ENCODE results near the gene ZMIZ1.

The ZMIZ1 gene

GRCh38 chr10:79243181-79244067 is 174.7 kb downstream of the ZMIZ1 start:
- H3K27me3 ChIP-seq (ENCODE audit: control insufficient read depth in 1 of 2, insufficient read depth in 2 of 2, low read length in 2 of 2) = no peaks in the 10 kb centered on the region
- H3K4me1 ChIP-seq (ENCODE audit: control insufficient read depth in 1 of 2, insufficient read depth in 2 of 2, low read length in 2 of 2) = peaks cover 46 to 58% of the 10 kb centered on the region in 2 donors
- H3K36me3 ChIP-seq (ENCODE audit: control insufficient read depth in 1 of 2, insufficient read depth in 2 of 2, low read length in 2 of 2) = peaks cover 0 to 2% of the 10 kb centered on the region in 2 donors
- peak overlapping the region; percentile 48 to 61 for H3K4me3 ChIP-seq (ENCODE audit: low read depth in 1 of 2, low read length in 2 of 2)
- peak overlapping the region; percentile 27 for H3K27ac ChIP-seq (ENCODE audit: low read depth, low read length)
- peak overlapping the region; percentile 36 to 58 for H3K9ac ChIP-seq (ENCODE audit: low read depth in 1 of 2, low read length in 2 of 2)
- no peaks in the 10 kb centered on the region for H3K9me3 ChIP-seq (ENCODE audit: control insufficient read depth in 1 of 2, low read length in 2 of 2)

- Histone ChIP-seq H3K4me1 (ENCODE audit: control insufficient read depth in 1 of 2, insufficient read depth in 2 of 2, low read length in 2 of 2) (peaks cover 52 to 64% of the 10 kb centered on the region in 2 donors), H3K36me3 (ENCODE audit: control insufficient read depth in 1 of 2, insufficient read depth in 2 of 2, low read length in 2 of 2) (peaks cover 0 to 2% of the 10 kb centered on the region in 2 donors)
Observed at GRCh38 chr10:79244068-79244442, 175.3 kb downstream of the ZMIZ1 start.

GRCh38 chr10:79244841-79245504 is 176.2 kb downstream of the ZMIZ1 start:
- Histone ChIP-seq H3K9ac (ENCODE audit: low read depth in 1 of 2, low read length in 2 of 2) (peak overlapping the region in 1 of 2 donors; percentile 19), H3K4me3 (ENCODE audit: low read depth in 1 of 2, low read length in 2 of 2) (peak overlapping the region; percentile 2 to 28), H3K9me3 (ENCODE audit: control insufficient read depth in 1 of 2, low read length in 2 of 2) (no peaks in the 10 kb centered on the region), H3K27ac (ENCODE audit: low read depth, low read length) (peak overlapping the region; percentile 7), H3K36me3 (ENCODE audit: control insufficient read depth in 1 of 2, insufficient read depth in 2 of 2, low read length in 2 of 2) (peaks cover 0 to 2% of the 10 kb centered on the region in 2 donors), H3K4me1 (ENCODE audit: control insufficient read depth in 1 of 2, insufficient read depth in 2 of 2, low read length in 2 of 2) (peaks cover 61 to 73% of the 10 kb centered on the region in 2 donors), H3K27me3 (ENCODE audit: control insufficient read depth in 1 of 2, insufficient read depth in 2 of 2, low read length in 2 of 2) (no peaks in the 10 kb centered on the region)

More at GRCh38 chr10:79244068-79244442, 175.3 kb downstream of the ZMIZ1 start:
- peak overlapping the region; percentile 48 to 61 for H3K4me3 ChIP-seq (ENCODE audit: low read depth in 1 of 2, low read length in 2 of 2)
- no peaks in the 10 kb centered on the region for H3K27me3 ChIP-seq (ENCODE audit: control insufficient read depth in 1 of 2, insufficient read depth in 2 of 2, low read length in 2 of 2)
- no peaks in the 10 kb centered on the region for H3K9me3 ChIP-seq (ENCODE audit: control insufficient read depth in 1 of 2, low read length in 2 of 2)
- no peak overlapping the region for H3K27ac ChIP-seq (ENCODE audit: low read depth, low read length)
- peak overlapping the region; percentile 36 to 58 for H3K9ac ChIP-seq (ENCODE audit: low read depth in 1 of 2, low read length in 2 of 2)

- Histone ChIP-seq H3K4me1 (ENCODE audit: control insufficient read depth in 1 of 2, insufficient read depth in 2 of 2, low read length in 2 of 2) (peaks cover 68 to 80% of the 10 kb centered on the region in 2 donors), H3K9me3 (ENCODE audit: control insufficient read depth in 1 of 2, low read length in 2 of 2) (no peaks in the 10 kb centered on the region), H3K27me3 (ENCODE audit: control insufficient read depth in 1 of 2, insufficient read depth in 2 of 2, low read length in 2 of 2) (no peaks in the 10 kb centered on the region), H3K9ac (ENCODE audit: low read depth in 1 of 2, low read length in 2 of 2) (peak overlapping the region in 1 of 2 donors; percentile 19), H3K4me3 (ENCODE audit: low read depth in 1 of 2, low read length in 2 of 2) (peak overlapping the region in 1 of 2 donors; percentile 28), H3K36me3 (ENCODE audit: control insufficient read depth in 1 of 2, insufficient read depth in 2 of 2, low read length in 2 of 2) (peaks cover 0 to 2% of the 10 kb centered on the region in 2 donors), H3K27ac (ENCODE audit: low read depth, low read length) (peak overlapping the region; percentile 59)
Observed at GRCh38 chr10:79245539-79246208, 176.9 kb downstream of the ZMIZ1 start.

GRCh38 chr10:79246209-79246581 is 177.4 kb downstream of the ZMIZ1 start:
- H3K9ac ChIP-seq (ENCODE audit: low read depth in 1 of 2, low read length in 2 of 2) = no peak overlapping the region
- H3K4me1 ChIP-seq (ENCODE audit: control insufficient read depth in 1 of 2, insufficient read depth in 2 of 2, low read length in 2 of 2) = peaks cover 71 to 84% of the 10 kb centered on the region in 2 donors
- no peak overlapping the region for H3K4me3 ChIP-seq (ENCODE audit: low read depth in 1 of 2, low read length in 2 of 2)

GRCh38 chr10:79246606-79247275 is 178.0 kb downstream of the ZMIZ1 start:
- peaks cover 69 to 79% of the 10 kb centered on the region in 2 donors for H3K4me1 ChIP-seq (ENCODE audit: control insufficient read depth in 1 of 2, insufficient read depth in 2 of 2, low read length in 2 of 2)
- no peaks in the 10 kb centered on the region for H3K27me3 ChIP-seq (ENCODE audit: control insufficient read depth in 1 of 2, insufficient read depth in 2 of 2, low read length in 2 of 2)
- H3K36me3 ChIP-seq (ENCODE audit: control insufficient read depth in 1 of 2, insufficient read depth in 2 of 2, low read length in 2 of 2) = peaks cover 0 to 2% of the 10 kb centered on the region in 2 donors
- no peak overlapping the region for H3K9ac ChIP-seq (ENCODE audit: low read depth in 1 of 2, low read length in 2 of 2)
- no peak overlapping the region for H3K4me3 ChIP-seq (ENCODE audit: low read depth in 1 of 2, low read length in 2 of 2)
- peak overlapping the region; percentile 59 for H3K27ac ChIP-seq (ENCODE audit: low read depth, low read length)
- no peaks in the 10 kb centered on the region for H3K9me3 ChIP-seq (ENCODE audit: control insufficient read depth in 1 of 2, low read length in 2 of 2)

More at GRCh38 chr10:79246209-79246581, 177.4 kb downstream of the ZMIZ1 start:
- H3K9me3 ChIP-seq (ENCODE audit: control insufficient read depth in 1 of 2, low read length in 2 of 2) = no peaks in the 10 kb centered on the region
- no peaks in the 10 kb centered on the region for H3K27me3 ChIP-seq (ENCODE audit: control insufficient read depth in 1 of 2, insufficient read depth in 2 of 2, low read length in 2 of 2)
- H3K36me3 ChIP-seq (ENCODE audit: control insufficient read depth in 1 of 2, insufficient read depth in 2 of 2, low read length in 2 of 2) = peaks cover 0 to 2% of the 10 kb centered on the region in 2 donors
- H3K27ac ChIP-seq (ENCODE audit: low read depth, low read length) = peak overlapping the region; percentile 59

GRCh38 chr10:79247373-79248137 is 178.8 kb downstream of the ZMIZ1 start:
- H3K36me3 ChIP-seq (ENCODE audit: control insufficient read depth in 1 of 2, insufficient read depth in 2 of 2, low read length in 2 of 2) = peaks cover 0 to 4% of the 10 kb centered on the region in 2 donors

GRCh38 chr10:79248341-79249185 is 179.8 kb downstream of the ZMIZ1 start:
- Histone ChIP-seq H3K4me1 (ENCODE audit: control insufficient read depth in 1 of 2, insufficient read depth in 2 of 2, low read length in 2 of 2) (peaks cover 67 to 74% of the 10 kb centered on the region in 2 donors), H3K4me3 (ENCODE audit: low read depth in 1 of 2, low read length in 2 of 2) (peak overlapping the region in 1 of 2 donors; percentile 16), H3K9ac (ENCODE audit: low read depth in 1 of 2, low read length in 2 of 2) (peak overlapping the region in 1 of 2 donors; percentile 26), H3K9me3 (ENCODE audit: control insufficient read depth in 1 of 2, low read length in 2 of 2) (no peaks in the 10 kb centered on the region), H3K27me3 (ENCODE audit: control insufficient read depth in 1 of 2, insufficient read depth in 2 of 2, low read length in 2 of 2) (no peaks in the 10 kb centered on the region), H3K27ac (ENCODE audit: low read depth, low read length) (peak overlapping the region; percentile 45), H3K36me3 (ENCODE audit: control insufficient read depth in 1 of 2, insufficient read depth in 2 of 2, low read length in 2 of 2) (peaks cover 0 to 6% of the 10 kb centered on the region in 2 donors)

More at GRCh38 chr10:79247373-79248137, 178.8 kb downstream of the ZMIZ1 start:
- H3K4me3 ChIP-seq (ENCODE audit: low read depth in 1 of 2, low read length in 2 of 2) = no peak overlapping the region
- peaks cover 67 to 74% of the 10 kb centered on the region in 2 donors for H3K4me1 ChIP-seq (ENCODE audit: control insufficient read depth in 1 of 2, insufficient read depth in 2 of 2, low read length in 2 of 2)
- H3K9me3 ChIP-seq (ENCODE audit: control insufficient read depth in 1 of 2, low read length in 2 of 2) = no peaks in the 10 kb centered on the region
- peak overlapping the region in 1 of 2 donors; percentile 13 for H3K9ac ChIP-seq (ENCODE audit: low read depth in 1 of 2, low read length in 2 of 2)
- no peaks in the 10 kb centered on the region for H3K27me3 ChIP-seq (ENCODE audit: control insufficient read depth in 1 of 2, insufficient read depth in 2 of 2, low read length in 2 of 2)
- H3K27ac ChIP-seq (ENCODE audit: low read depth, low read length) = peak overlapping the region; percentile 24
